ENCODE data around the gene SH3PXD2A. TPM values are rescaled to one million over a fixed set of nuclear protein-coding genes. Genes with fewer than 3 reads are reported as not detected.

SH3PXD2A gene
- total RNA-seq, 1 experiment from 2014 or later: 4.5 TPM

- Histone ChIP-seq H3K23ac (ENCODE audit: insufficient read length, low read depth, low read length) (no peak overlapping the region), H2BK15ac (ENCODE audit: low read depth, low read length) (no peak overlapping the region), H2BK12ac (ENCODE audit: insufficient read length, low read depth, low read length) (no peak overlapping the region), H3K27ac (ENCODE audit: insufficient read length, low read depth, low read length) (no peak overlapping the region), H3K9ac (ENCODE audit: extremely low read depth, insufficient read length, low read length) (no peak overlapping the region), H2AK5ac (ENCODE audit: insufficient read length, low read length) (no peak overlapping the region), H3K18ac (ENCODE audit: insufficient read length, low read depth, low read length) (no peak overlapping the region), H3K79me2 (ENCODE audit: insufficient read depth, low read length) (no peaks in the 10 kb centered on the region), H2BK5ac (ENCODE audit: insufficient read length, low read length) (no peak overlapping the region), H2AFZ (ENCODE audit: low read length) (no peak overlapping the region), H3K23me2 (ENCODE audit: insufficient read length, low read depth, low read length, poor library complexity, severe bottlenecking) (no peaks in the 10 kb centered on the region), H3K9me3 (ENCODE audit: control insufficient read depth, low read depth, low read length) (no peaks in the 10 kb centered on the region), H3K4ac (ENCODE audit: low read depth, low read length) (no peak overlapping the region), H3K4me2 (ENCODE audit: insufficient read depth, insufficient read length, low read length) (no peak overlapping the region), H2BK20ac (ENCODE audit: low read depth, low read length, poor library complexity, severe bottlenecking) (no peak overlapping the region), H3K79me1 (ENCODE audit: insufficient read depth, low read depth, low read length, poor library complexity, severe bottlenecking) (no peaks in the 10 kb centered on the region), H2BK120ac (ENCODE audit: low read depth, low read length, poor library complexity, severe bottlenecking) (no peak overlapping the region), H3K4me1 (ENCODE audit: insufficient read depth, low read length) (peaks cover 2% of the 10 kb centered on the region; the same call in 1 of the 2 replicates), H3T11ph (ENCODE audit: low read length) (no peak overlapping the region), H4K20me1 (ENCODE audit: control insufficient read depth, insufficient read depth, insufficient read length) (no peaks in the 10 kb centered on the region), H4K5ac (ENCODE audit: insufficient read length, low read depth, low read length) (no peak overlapping the region), H4K8ac (replicated peaks; ENCODE audit: insufficient read length, low read depth, low read length) (no peak overlapping the region), H4K91ac (ENCODE audit: insufficient read length, low read depth, low read length) (no peak overlapping the region), H3K14ac (ENCODE audit: insufficient read depth, low read length) (no peak overlapping the region), H3K27me3 (ENCODE audit: insufficient read depth, low read length) (no peaks in the 10 kb centered on the region), H3K56ac (ENCODE audit: insufficient read length, low read depth, low read length) (no peak overlapping the region)
- Mint-ChIP-seq H3K4me3 (no peak overlapping the region), H3K27me3 (ENCODE audit: low read depth) (no peaks in the 10 kb centered on the region; the same call in 1 of the 2 replicates), H3K9me3 (no peaks in the 10 kb centered on the region), H3K4me1 (peaks cover 32 to 41% of the 10 kb centered on the region in 2 experiments), H3K27ac (peak overlapping the region in 1 of 3 experiments; percentile 72; a peak in 2 of 7 replicates), H3K36me3 (ENCODE audit: insufficient read depth in 1 of 3, low read depth in 3 of 3) (peaks cover 0 to 7% (median 4%) of the 10 kb centered on the region in 3 experiments; a peak in 3 of 7 replicates)
- DNase-seq: no peak
- no peak for TF ChIP-seq CTCF (conservative IDR thresholded peaks at IDR 0.05)
- no CpG with 5 or more reads among the region's 10 CpGs for WGBS (ENCODE audit: extremely low coverage, insufficient read length, low lambda C conversion rate)
Measured at GRCh38 chr10:103800789-103801540, 54.4 kb downstream of the SH3PXD2A start.

All from H9 (cell line).